ENCODE measurements around the gene BRWD1. TPM values are rescaled to one million over a fixed set of nuclear protein-coding genes. Genes with fewer than 3 reads are reported as not detected.

The BRWD1 gene
- total RNA-seq, 1 donor from 2014 or later: 40.3 TPM

DNA sequence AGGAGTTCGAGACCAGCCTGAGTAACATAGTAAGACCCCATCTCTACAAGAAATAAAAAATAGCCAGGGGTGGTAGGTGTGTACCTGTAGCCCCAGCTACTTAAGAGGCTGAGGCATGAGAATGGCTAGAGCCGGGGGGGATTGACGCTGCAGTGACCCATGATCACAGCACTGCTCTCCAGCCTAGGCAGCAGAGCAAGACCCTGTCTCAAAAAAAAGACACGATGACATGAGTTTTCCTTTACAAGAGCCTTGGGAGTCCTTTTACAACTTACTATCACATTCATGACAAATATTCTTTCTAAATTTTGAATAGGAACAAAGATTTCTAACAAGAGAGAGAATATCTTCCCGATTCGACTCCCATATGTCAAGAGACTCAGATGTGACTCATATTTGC is 3.3 kb upstream of the BRWD1 start:
- DNase-seq (no peak), ATAC-seq (ENCODE audit: low read depth) (no peak)
- no peak overlapping the region for H3K4me3 Mint-ChIP-seq
- H3K27ac Mint-ChIP-seq: no peak overlapping the region
- peaks cover 6% of the 10 kb centered on the region for H3K36me3 Mint-ChIP-seq (ENCODE audit: low read depth)
- intact Hi-C loops (cut with micrococcal nuclease): no loop called here
- CTCF ChIA-PET: no interaction called here
- no peaks in the 10 kb centered on the region for H3K9me3 Mint-ChIP-seq
- POLR2A ChIA-PET: interaction anchor here (1.0 to 1.1 kb wide), 2 partner anchors 25 to 32 kb away, joined by 3 to 4 read pairs; no protein-coding TSS in a partner anchor
- no peaks in the 10 kb centered on the region for H3K27me3 Mint-ChIP-seq
- peaks cover 32% of the 10 kb centered on the region for H3K4me1 Mint-ChIP-seq
- TF ChIP-seq, protein P1, sequence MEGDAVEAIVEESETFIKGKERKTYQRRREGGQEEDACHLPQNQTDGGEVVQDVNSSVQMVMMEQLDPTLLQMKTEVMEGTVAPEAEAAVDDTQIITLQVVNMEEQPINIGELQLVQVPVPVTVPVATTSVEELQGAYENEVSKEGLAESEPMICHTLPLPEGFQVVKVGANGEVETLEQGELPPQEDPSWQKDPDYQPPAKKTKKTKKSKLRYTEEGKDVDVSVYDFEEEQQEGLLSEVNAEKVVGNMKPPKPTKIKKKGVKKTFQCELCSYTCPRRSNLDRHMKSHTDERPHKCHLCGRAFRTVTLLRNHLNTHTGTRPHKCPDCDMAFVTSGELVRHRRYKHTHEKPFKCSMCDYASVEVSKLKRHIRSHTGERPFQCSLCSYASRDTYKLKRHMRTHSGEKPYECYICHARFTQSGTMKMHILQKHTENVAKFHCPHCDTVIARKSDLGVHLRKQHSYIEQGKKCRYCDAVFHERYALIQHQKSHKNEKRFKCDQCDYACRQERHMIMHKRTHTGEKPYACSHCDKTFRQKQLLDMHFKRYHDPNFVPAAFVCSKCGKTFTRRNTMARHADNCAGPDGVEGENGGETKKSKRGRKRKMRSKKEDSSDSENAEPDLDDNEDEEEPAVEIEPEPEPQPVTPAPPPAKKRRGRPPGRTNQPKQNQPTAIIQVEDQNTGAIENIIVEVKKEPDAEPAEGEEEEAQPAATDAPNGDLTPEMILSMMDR (IDR thresholded peaks at IDR 0.05): no peak

DNA sequence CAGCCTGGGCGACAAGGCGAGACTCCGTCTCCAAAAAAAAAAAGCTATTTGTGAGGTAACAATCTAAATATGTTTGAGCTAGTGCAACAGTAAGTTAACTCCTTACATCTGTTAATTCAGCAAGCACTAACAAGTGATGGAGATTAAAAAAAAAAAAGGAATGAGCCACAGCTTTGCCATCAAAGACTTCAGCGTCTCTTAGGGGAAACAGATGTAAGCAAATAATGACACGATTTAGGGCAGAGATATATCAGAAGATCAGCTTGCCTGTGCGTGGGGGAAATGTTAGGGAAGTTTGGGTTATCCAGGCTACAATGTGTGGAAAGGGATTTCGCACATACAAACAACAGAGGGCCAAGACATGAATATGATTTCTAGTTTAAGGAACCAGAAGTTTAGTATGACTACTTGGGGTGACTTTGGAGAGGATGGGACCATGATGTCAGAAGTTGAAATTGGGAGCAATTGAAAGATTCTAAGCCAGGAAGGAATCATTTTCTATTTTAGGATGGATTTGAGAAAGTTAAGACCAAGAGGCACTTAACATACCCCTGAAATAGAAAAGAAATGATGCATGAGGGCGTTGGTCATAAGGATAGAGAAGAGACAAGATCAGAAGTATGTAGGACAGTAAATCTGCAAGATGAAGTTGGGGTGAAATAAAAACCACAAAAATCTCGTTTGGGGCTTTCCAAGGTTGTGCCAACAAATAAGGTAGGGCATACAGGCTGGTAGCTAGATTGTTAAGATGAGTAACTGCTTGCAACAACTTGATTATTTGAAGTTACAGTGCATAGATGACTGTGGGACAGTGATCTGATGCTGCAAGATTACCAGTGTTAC is 2.4 kb upstream of the BRWD1 start:
- ChIA-PET CTCF (interaction anchor here (0.7 kb wide), 1 partner anchor 33 kb away, joined by 3 read pairs; no protein-coding TSS in a partner anchor), POLR2A (interaction anchor here (0.6 to 4.5 kb wide), 3 partner anchors 12 to 36 kb away, joined by 3 to 84 read pairs (median 3); partner anchors contain the start of gene HMGN1)
- no peak overlapping the region for H3K4me3 Mint-ChIP-seq
- no peak for ATAC-seq (ENCODE audit: low read depth)
- H3K36me3 Mint-ChIP-seq (ENCODE audit: low read depth): peaks cover 10% of the 10 kb centered on the region
- DNase-seq: no peak
- H3K9me3 Mint-ChIP-seq: no peaks in the 10 kb centered on the region
- H3K4me1 Mint-ChIP-seq: peaks cover 38% of the 10 kb centered on the region
- peak overlapping the region; percentile 1 for H3K27ac Mint-ChIP-seq
- no peaks in the 10 kb centered on the region for H3K27me3 Mint-ChIP-seq
- intact Hi-C loops (cut with micrococcal nuclease): no loop called here
- TF ChIP-seq, protein P1 (IDR thresholded peaks at IDR 0.05): no peak

DNA sequence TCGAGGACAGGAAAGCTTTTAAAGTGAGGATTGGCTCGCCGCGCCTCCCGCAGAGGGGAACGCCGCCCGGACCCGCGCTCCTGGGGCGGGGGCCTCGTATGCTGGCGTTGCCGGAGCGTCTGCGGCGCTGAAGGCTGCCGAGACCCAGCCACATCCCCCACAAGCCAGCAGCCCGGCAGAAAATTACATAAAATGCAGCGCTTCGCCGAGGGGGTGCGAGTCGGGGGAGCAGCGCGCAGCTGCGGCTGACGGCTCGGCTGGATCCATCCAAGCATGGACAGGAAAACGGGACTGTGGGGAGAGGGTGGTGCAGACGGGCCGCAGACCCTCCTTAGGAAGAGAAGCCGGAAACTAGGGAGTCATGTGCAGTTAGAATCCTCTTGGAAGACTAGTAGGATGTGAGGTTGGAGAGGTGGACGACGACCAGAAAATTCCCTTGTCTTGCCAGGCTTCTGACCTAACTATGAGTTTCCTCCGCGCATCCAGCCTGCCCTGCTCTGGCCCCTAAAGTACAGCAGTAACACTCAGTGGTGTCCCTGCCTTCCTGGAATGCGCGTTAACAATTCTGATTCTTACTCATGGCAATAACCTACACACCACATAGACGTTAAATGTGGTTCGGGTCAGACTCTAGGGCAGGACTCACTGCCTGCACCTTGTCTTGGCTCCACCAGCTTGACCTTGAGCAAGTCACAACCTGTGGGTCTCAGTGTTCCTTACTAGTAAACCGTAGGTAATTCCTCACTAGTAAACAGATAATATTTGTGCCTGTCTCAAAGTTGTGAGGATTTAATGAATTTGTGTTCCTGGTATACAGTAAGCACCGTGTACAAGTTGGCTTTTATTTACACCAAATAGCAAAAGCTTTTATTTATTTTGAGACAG is 953 bp upstream of the BRWD1 start:
- POLR2A ChIA-PET: interaction anchor here (1.2 to 4.5 kb wide), 6 partner anchors 34 to 130 kb away, joined by 3 to 84 read pairs (median 13); partner anchors contain the start of genes HMGN1, LCA5L and PSMG1
- DNase-seq (no peak), ATAC-seq (ENCODE audit: low read depth) (peak; percentile 10)
- CTCF ChIA-PET: interaction anchor here (1.7 kb wide), 1 partner anchor 73 kb away, joined by 5 read pairs; no protein-coding TSS in a partner anchor
- Mint-ChIP-seq H3K9me3 (no peaks in the 10 kb centered on the region), H3K4me3 (peak overlapping the region; percentile 94), H3K27ac (peak overlapping the region; percentile 92), H3K4me1 (peaks cover 42% of the 10 kb centered on the region), H3K36me3 (ENCODE audit: low read depth) (peaks cover 18% of the 10 kb centered on the region), H3K27me3 (no peaks in the 10 kb centered on the region)
- TF ChIP-seq, protein P1 (IDR thresholded peaks at IDR 0.05): no peak
- intact Hi-C loops (cut with micrococcal nuclease): loop anchor here (1.0 kb wide), 2 partner anchors 66 to 74 kb away; a partner anchor contains a TSS

DNA sequence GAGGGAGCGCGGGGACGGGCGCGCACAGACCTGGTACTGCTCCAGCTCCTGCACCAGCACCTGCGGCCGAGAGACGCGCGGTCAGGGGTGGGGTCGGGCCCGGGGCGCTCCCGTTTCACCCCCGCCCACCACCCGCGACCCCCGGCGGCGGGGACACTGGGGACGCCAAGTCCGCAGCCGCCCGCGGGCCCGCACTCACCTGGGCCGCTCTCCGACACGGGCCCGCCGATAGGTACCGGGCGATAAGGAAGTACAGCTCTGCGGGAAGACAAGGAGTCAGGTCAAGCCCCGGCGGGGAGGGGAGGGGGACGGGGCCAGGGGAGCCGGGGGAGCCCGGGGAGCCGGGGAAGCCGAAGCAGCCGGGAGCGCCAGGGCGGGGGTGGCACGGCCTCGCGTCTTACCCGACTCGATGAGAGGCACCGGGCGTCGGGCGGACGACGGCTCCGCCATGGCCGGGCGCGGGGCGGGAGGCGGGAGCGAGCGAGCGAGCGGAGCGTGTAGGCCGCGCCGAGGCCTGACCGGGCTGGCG is 326 bp downstream of the BRWD1 start:
- Mint-ChIP-seq H3K36me3 (ENCODE audit: low read depth) (peaks cover 24% of the 10 kb centered on the region), H3K27ac (peak overlapping the region; percentile 91), H3K9me3 (no peaks in the 10 kb centered on the region), H3K4me3 (peak overlapping the region; percentile 86), H3K4me1 (peaks cover 44% of the 10 kb centered on the region), H3K27me3 (no peaks in the 10 kb centered on the region)
- ATAC-seq (ENCODE audit: low read depth) (peak; percentile 9), DNase-seq (no peak)
- intact Hi-C loops (cut with micrococcal nuclease): loop anchor here (2.0 kb wide), 2 partner anchors 132 to 1748 kb away; partner anchors contain the start of gene LCA5L
- ChIA-PET CTCF (interaction anchor here (1.7 kb wide), 1 partner anchor 75 kb away, joined by 5 read pairs; no protein-coding TSS in a partner anchor), POLR2A (interaction anchor here (0.6 to 4.5 kb wide), 10 partner anchors 26 to 1944 kb away, joined by 3 to 84 read pairs (median 6); partner anchors contain the start of genes HMGN1, LCA5L and PSMG1)
- TF ChIP-seq, protein P1 (IDR thresholded peaks at IDR 0.05): no peak
